Astrocyte (in vitro differentiated cells and primary cell): ENCODE results near the gene ELMO1.

Experiments used
- CTCF ChIP-seq: IDR thresholded peaks from 2 replicates; pipeline ENCODE4 v1.5.1; 2011; ENCODE audit warnings: low read depth, mild to moderate bottlenecking, inconsistent platforms, low read length, moderate library complexity; ENCODE audit not compliant: insufficient read depth
- EZH2 ChIP-seq: IDR thresholded peaks from 2 replicates; pipeline ENCODE4 v1.6.1; 2012; ENCODE audit warnings: mild to moderate bottlenecking, low read length, inconsistent platforms; ENCODE audit not compliant: insufficient read depth

- TF ChIP-seq CTCF (no peak), EZH2 (no peak)
These were observed 339.5 kb downstream of the ELMO1 start for GRCh38 chr7:37109016-37109683.
